ENCODE measurements around the gene LIN7B.

DNA sequence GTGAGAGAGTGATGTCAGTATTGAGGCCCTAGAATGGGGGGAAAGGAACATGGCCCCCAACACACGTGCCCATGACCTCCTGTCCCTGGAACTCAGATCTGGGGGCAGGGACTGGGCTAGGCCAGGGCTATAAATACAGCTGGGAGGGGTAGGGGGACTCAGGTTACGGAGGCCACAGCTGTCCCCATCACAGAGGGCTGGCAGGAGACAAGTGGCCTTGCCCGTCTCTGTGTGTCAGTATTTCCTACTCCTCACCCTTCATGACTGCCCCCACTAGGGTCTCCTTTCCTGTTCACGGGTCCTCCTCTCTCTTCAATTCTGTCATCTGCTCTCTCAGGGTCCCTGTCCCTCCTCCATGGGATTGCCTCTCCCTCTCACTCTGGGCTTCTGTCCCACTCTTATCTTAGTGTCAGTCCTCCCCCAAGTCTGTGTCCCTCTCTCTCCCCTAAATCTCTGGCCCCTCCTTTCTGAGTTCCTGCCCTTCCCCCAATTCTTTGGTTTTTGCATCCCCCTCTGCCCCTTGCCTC lies 41.7 kb downstream of the LIN7B start:
- TF ChIP-seq, protein P1, sequence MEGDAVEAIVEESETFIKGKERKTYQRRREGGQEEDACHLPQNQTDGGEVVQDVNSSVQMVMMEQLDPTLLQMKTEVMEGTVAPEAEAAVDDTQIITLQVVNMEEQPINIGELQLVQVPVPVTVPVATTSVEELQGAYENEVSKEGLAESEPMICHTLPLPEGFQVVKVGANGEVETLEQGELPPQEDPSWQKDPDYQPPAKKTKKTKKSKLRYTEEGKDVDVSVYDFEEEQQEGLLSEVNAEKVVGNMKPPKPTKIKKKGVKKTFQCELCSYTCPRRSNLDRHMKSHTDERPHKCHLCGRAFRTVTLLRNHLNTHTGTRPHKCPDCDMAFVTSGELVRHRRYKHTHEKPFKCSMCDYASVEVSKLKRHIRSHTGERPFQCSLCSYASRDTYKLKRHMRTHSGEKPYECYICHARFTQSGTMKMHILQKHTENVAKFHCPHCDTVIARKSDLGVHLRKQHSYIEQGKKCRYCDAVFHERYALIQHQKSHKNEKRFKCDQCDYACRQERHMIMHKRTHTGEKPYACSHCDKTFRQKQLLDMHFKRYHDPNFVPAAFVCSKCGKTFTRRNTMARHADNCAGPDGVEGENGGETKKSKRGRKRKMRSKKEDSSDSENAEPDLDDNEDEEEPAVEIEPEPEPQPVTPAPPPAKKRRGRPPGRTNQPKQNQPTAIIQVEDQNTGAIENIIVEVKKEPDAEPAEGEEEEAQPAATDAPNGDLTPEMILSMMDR (conservative IDR thresholded peaks at IDR 0.05; ENCODE audit: low read length) = no peak
- TF ChIP-seq EZH2phosphoT487 (IDR thresholded peaks at IDR 0.05; ENCODE audit: borderline replicate concordance, low read depth, low read length) = no peak
